Thyroid gland (tissue), 4 donors: ENCODE measurements around the gene PLXNC1.

Experiments used
- CTCF ChIP-seq, 6 experiments: fragments of 200-600 bp in 3 of 6; fragments of 450-650 bp in 3 of 6; sonication (generic) in 3 of 6; IDR thresholded peaks; one replicate each; pipeline ENCODE4 v1.5.1; 2016 to 2019; ENCODE audit warnings: antibody characterized with exemption in 6 of 6, mild to moderate bottlenecking in 2 of 6, inconsistent platforms in 1 of 6, moderate library complexity in 1 of 6
- POLR2A ChIP-seq, 2 donors: fragments of 450-650 bp; IDR thresholded peaks; one replicate each; pipeline ENCODE4 v1.6.1; 2017; ENCODE audit warnings: antibody characterized with exemption in 2 of 2, mild to moderate bottlenecking in 2 of 2, moderate library complexity in 1 of 2

DNA sequence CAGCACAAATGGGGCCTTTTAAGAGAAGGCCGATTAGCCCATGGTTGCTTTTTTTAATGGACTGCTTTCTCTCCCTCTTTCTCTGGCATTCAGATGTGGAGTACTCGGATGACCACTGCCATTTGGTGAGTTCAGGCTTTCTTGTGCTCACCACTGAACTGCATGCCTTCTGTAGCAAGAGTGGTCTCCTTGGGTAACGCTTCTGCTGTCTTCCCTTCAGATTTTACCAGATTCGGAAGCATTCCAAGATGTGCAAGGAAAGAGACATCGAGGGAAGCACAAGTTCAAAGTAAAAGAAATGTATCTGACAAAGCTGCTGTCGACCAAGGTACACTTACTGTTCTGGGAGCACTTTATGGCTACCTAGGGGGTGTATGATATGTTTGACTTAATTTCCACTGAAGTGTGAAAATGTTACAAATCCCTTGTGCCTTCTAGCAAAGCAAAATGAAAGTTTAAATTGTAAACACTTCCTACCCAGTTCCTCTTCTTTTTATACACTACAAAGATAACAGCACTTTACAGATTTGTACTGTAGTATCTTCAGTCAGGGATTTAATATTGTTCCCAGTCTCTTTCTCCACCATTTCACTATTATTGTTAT lies 148.8 kb downstream of the PLXNC1 start:
- TF ChIP-seq POLR2A (IDR thresholded peaks at IDR 0.05) (no peak), CTCF (IDR thresholded peaks at IDR 0.05) (no peak)
